Right lobe of liver (tissue), 6 donors: ENCODE measurements around the gene RAD54L. TPM values are rescaled to one million over a fixed set of nuclear protein-coding genes. Genes with fewer than 3 reads are reported as not detected.

Experiments used
- ATAC-seq, 4 donors: fragments of 200-7000 bp; cut with Tn5 transposase; one replicate each; pipeline ENCODE4 v1.9.1; 2020; ENCODE audit warnings: mild to moderate bottlenecking in 4 of 4, moderate library complexity in 4 of 4
- DNase-seq, 3 donors: peaks; one replicate each; pipeline ENCODE4 v3.0.0-alpha.2; 2020
- H3K27ac ChIP-seq, 3 donors: fragments of 200-600 bp; one replicate each; pipeline ENCODE4 v1.8.0; 2022
- H3K27me3 ChIP-seq, 2 donors: fragments of 200-600 bp; one replicate each; pipeline ENCODE4 v1.8.0; 2022
- H3K36me3 ChIP-seq, 4 donors: fragments of 200-600 bp; sonication (generic) in 1 of 4; one replicate each; pipeline versions ENCODE4 v1.5.1 to v1.8.0; 2017 to 2022; ENCODE audit warnings: control low read depth in 1 of 4
- H3K4me1 ChIP-seq, 4 donors: fragments of 200-600 bp; sonication (generic) in 1 of 4; one replicate each; pipeline versions ENCODE4 v1.5.1 to v1.8.0; 2017 to 2022; ENCODE audit warnings: control low read depth in 1 of 4
- H3K4me3 ChIP-seq, 3 donors: fragments of 200-600 bp; one replicate each; pipeline ENCODE4 v1.8.0; 2022
- H3K9me3 ChIP-seq, 4 donors: fragments of 200-600 bp; sonication (generic) in 1 of 4; one replicate each; pipeline versions ENCODE4 v1.5.1 to v1.8.0; 2017 to 2022; ENCODE audit warnings: control low read depth in 1 of 4
- POLR2A ChIP-seq: fragments of 450-650 bp; IDR thresholded peaks from one replicate; pipeline ENCODE4 v1.6.1; 2017; ENCODE audit warnings: antibody characterized with exemption, mild to moderate bottlenecking
- WGBS: methylation state at CpG from one replicate; pipeline ENCODE4 v1.1.6; 2018; ENCODE audit warnings: low coverage, low lambda C conversion rate; ENCODE audit not compliant: insufficient coverage; ENCODE audit errors: missing lambda C conversion rate; 5-methylcytosine and 5-hydroxymethylcytosine counted together
- intact Hi-C, 2 donors: fragments of 100-400 bp; cut with DNase I; formaldehyde crosslinking; loops; one replicate each; pipeline versions ENCODE4 v1.11.2 to v1.14.1; 2022
- total RNA-seq, 6 experiments: library from RNA; depleted of rRNA in 2 of 6; stranded (reverse); fragments of >200 nt in 2 of 6; fragmentation: NEBNext Ultra II Directional in 3 of 6; extraction: Animal tissue kit (Norgen Biotek cat#: 25700) in 3 of 6; gene quantifications; one replicate each; pipeline versions ENCODE4 v1.1.0 to v1.2.4, GENCODE V29; 2016 to 2023
- TF ChIP-seq, protein P1 (sequence below), 4 donors: fragments of 200-600 bp in 3 of 4; fragments of 450-650 bp in 1 of 4; IDR thresholded peaks; one replicate each; pipeline versions ENCODE4 v1.5.1 to v1.8.0; 2016 to 2022; ENCODE audit warnings: antibody characterized with exemption in 4 of 4, mild to moderate bottlenecking in 2 of 4
- donor health status: DM: no; HTN: yes; CAD: no.
- donor health status: DM: no; HTN: no; CAD: no.
- donor health status: DM: no; HTN: no; CAD: no.
- donor health status: DM: no; HTN: yes; CAD: no.
- donor health status: DM: no; HTN: yes; CAD: no.

Gene RAD54L
- total RNA-seq, 6 experiments from 2014 or later = 0.27 to 2.5 (median 0.70) TPM

DNA sequence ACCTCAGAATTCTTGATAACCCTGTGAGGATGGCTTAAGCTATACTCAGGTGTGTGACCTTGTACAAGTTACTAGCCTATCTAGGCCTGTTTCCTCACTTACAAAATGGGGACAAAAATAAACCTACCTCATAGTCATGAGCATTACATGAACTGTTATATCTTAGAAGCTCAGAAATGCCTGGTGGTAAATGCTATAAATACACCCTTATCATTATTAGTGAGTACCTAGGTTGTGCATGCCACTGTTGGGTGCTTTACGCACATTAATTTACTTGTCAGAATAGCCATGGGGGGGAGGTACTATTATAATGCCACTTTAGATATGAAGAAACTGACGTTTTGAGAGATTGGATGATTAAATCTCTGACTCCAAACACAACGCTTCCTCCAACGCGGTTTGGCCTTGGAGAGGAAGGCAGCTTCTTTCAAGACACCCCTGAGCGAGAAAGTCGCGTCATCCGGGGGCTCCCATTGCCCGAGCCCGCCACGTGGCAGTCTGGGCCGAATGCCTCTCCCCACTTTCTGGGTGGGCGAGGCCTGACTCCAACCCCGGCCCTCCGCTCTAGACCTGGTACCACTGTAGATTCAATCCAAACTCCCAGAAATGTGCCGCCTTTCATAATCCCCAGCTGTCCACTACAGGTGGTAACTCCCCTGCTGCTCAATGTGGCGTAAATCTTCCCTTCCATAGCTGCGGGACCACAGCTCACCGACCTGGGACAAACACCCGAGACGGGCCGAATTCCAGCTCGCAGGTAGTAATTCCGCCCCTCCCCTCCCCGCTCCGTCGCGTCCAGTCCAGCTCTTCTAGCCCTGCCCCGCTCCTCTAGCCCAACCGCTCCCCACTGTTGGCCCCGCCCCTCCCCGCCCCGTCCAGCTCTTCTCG is 771 bp upstream of the RAD54L start:
- peak in 1 of 3 donors; percentile 47 for DNase-seq
- Histone ChIP-seq H3K36me3 (no peaks in the 10 kb centered on the region), H3K27me3 (no peaks in the 10 kb centered on the region), H3K9me3 (no peaks in the 10 kb centered on the region), H3K27ac (no peak overlapping the region), H3K4me3 (peak overlapping the region; percentile 48 to 60 (median 53)), H3K4me1 (peaks cover 0 to 6% (median 0%) of the 10 kb centered on the region in 4 donors)
- intact Hi-C loops = no loop called here
- TF ChIP-seq POLR2A = peak; percentile 21
- TF ChIP-seq, protein P1, sequence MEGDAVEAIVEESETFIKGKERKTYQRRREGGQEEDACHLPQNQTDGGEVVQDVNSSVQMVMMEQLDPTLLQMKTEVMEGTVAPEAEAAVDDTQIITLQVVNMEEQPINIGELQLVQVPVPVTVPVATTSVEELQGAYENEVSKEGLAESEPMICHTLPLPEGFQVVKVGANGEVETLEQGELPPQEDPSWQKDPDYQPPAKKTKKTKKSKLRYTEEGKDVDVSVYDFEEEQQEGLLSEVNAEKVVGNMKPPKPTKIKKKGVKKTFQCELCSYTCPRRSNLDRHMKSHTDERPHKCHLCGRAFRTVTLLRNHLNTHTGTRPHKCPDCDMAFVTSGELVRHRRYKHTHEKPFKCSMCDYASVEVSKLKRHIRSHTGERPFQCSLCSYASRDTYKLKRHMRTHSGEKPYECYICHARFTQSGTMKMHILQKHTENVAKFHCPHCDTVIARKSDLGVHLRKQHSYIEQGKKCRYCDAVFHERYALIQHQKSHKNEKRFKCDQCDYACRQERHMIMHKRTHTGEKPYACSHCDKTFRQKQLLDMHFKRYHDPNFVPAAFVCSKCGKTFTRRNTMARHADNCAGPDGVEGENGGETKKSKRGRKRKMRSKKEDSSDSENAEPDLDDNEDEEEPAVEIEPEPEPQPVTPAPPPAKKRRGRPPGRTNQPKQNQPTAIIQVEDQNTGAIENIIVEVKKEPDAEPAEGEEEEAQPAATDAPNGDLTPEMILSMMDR (IDR thresholded peaks at IDR 0.05) = peak in 1 of 4 donors; percentile 5
- peak; percentile 90 to 94 (median 91) for ATAC-seq
- whole genome bisulfite sequencing = 16% methylated on average over 14 of the region's 35 CpGs

DNA sequence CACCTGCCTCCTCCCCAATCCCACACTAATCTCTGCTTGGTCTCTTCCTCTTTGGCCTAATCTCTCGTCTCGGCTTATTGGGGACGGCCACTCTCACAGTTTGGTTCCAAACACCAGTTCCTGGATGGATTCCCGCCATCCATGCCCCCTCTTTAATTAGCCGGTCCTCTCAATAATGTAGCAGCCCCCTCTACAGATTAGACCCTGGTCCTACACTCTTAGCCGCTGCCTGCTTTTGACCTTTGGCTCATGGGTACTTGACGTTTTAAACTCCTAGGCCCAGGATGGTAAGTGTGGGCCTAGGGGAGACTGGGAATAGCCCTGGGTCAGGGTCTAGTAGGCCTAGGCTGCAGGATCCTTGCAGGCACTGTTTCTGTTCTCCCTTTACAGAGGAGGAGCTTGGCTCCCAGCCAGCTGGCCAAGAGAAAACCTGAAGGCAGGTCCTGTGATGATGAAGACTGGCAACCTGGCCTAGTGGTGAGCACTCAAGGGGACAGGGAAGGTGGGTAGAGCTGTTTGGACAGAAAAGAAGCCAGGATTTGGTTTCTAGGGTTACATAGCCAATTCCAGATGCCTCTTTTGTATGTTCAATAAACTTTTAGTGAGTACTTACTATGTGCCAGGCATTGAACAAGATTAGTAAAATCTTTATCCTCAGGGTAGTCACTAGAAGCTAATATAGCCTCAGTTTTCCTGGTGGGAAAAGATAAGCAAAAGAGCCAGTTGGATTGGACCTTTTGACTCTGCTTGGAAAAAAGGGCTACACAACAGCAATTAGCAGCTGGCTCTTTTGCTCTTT is 758 bp downstream of the RAD54L start:
- Histone ChIP-seq H3K4me3 (peak overlapping the region in 2 of 3 donors; percentile 49 to 65), H3K27me3 (no peaks in the 10 kb centered on the region), H3K9me3 (no peaks in the 10 kb centered on the region), H3K4me1 (peaks cover 0 to 6% (median 0%) of the 10 kb centered on the region in 4 donors), H3K27ac (no peak overlapping the region), H3K36me3 (no peaks in the 10 kb centered on the region)
- TF ChIP-seq, protein P1 (IDR thresholded peaks at IDR 0.05) = no peak
- TF ChIP-seq POLR2A = no peak
- intact Hi-C loops = no loop called here
- DNase-seq = peak; percentile 42 to 64 (median 59)
- ATAC-seq = no peak
- 9% methylated on average over 7 of the region's 7 CpGs for WGBS

DNA sequence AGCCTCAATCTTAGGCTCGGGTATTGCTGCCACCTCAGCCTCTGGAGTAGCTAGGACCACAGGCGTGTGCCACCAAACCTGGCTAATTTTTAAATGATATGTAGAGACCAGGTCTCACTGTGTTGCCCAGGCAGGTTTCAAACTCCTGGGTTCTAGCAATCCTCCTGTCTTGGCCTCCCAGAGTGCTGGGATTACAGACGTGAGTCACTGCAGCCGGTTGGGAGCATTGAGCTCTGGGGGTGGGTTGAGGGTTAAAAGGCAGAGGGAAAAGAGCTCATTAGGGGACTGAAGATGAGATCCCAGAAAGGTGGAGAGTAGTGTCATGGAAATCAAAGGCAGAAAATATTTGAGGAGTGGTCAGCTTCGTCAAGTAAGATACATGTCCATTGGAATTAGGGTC is 7.1 kb downstream of the RAD54L start:
- ATAC-seq (no peak), DNase-seq (no peak)
- Histone ChIP-seq H3K36me3 (no peaks in the 10 kb centered on the region), H3K27me3 (no peaks in the 10 kb centered on the region), H3K4me3 (no peak overlapping the region), H3K9me3 (no peaks in the 10 kb centered on the region), H3K27ac (no peak overlapping the region), H3K4me1 (no peaks in the 10 kb centered on the region)
- 87% methylated on average over 5 of the region's 5 CpGs for WGBS
- TF ChIP-seq POLR2A = no peak
- TF ChIP-seq, protein P1 (IDR thresholded peaks at IDR 0.05) = no peak
- intact Hi-C loops = no loop called here

DNA sequence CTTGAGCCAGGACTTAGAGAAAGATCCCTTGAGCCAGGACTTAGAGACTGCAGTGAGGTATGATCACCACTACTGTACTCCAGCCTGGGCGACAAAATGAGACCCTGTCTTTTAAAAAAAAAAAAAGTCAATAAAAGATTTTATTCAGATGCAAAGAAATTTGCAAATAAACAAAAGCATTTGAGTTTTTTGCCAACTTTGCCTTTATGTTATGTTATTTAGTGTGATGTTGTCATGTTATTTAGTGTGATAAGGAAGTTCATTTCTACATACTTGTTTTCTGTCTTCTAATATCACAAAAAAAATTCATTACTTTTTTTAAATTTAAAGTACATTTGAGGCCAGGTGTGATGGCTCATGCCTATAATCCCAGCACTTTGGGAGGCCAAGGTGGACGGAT is 9.0 kb downstream of the RAD54L start:
- DNase-seq = no peak
- no peaks in the 10 kb centered on the region for H3K9me3 ChIP-seq
- no peaks in the 10 kb centered on the region for H3K36me3 ChIP-seq
- no peak overlapping the region for H3K27ac ChIP-seq
- TF ChIP-seq, protein P1 (IDR thresholded peaks at IDR 0.05) = no peak
- no peak for TF ChIP-seq POLR2A
- H3K4me1 ChIP-seq = no peaks in the 10 kb centered on the region
- no peaks in the 10 kb centered on the region for H3K27me3 ChIP-seq
- no peak overlapping the region for H3K4me3 ChIP-seq
- intact Hi-C loops = no loop called here
- no peak for ATAC-seq
- WGBS = 94% methylated on average over 2 of the region's 2 CpGs
